ENCODE data around the gene KMT5B. TPM values are rescaled to one million over a fixed set of nuclear protein-coding genes. Genes with fewer than 3 reads are reported as not detected.

Gene KMT5B
- total RNA-seq, 1 donor from 2014 or later, result 39.7 TPM

DNA sequence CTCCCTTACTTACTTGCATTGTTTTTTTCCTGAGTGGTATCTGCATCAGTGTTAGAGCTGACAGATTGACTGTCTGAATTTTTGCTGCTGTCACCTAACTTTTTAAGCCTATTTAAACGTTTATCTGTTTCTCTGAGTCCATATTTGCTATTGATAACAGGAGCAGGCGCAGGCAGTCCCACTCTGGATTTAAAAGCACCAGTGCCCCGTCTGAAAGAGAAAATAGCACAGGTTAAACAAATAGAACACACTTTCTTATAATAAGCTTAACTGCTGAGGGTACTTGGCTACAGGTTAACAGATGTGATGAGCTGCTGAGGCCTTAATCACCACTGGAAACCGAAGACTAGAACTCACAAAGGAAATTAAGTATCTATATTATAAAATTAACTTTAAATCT lies 46.1 kb downstream of the KMT5B start:
- H3K36me3 ChIP-seq (ENCODE audit: control insufficient read depth in 3 of 3, insufficient read depth in 3 of 3, low read length in 3 of 3), result peaks cover 54 to 77% (median 76%) of the 10 kb centered on the region in 3 donors
- no peak overlapping the region for H3K9ac ChIP-seq (ENCODE audit: low read depth in 1 of 3, low read length in 3 of 3)
- H3K27me3 ChIP-seq (ENCODE audit: control insufficient read depth in 3 of 3, insufficient read depth in 3 of 3, low read length in 3 of 3), result no peaks in the 10 kb centered on the region
- H3K9me3 ChIP-seq (ENCODE audit: control insufficient read depth in 3 of 3, low read length in 3 of 3), result no peaks in the 10 kb centered on the region
- no peak overlapping the region for H3K27ac ChIP-seq (ENCODE audit: low read depth, low read length)
- no peaks in the 10 kb centered on the region for H3K4me1 ChIP-seq (ENCODE audit: control insufficient read depth in 3 of 3, insufficient read depth in 3 of 3, low read length in 3 of 3)
- no peak overlapping the region for H3K4me3 ChIP-seq (ENCODE audit: low read length in 3 of 3)

DNA sequence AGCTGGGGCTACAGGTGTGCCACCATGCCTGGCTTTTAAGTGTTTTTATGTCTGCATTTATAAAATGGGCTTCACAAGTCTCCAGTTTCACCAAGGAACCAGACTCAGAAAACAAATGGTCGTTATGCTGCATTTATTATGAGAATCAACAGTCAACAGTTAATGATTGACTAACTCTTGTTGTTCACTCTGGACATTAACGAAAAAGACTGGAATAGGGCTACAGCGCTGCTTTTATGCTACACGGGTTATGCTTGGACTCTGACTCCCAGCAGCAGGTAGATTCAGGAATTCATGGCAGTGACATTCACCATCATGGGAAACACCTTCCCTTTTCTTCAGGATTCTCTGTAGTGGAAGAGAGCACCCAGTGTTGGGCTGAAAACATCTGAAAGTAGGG lies 47.5 kb downstream of the KMT5B start:
- Histone ChIP-seq H3K9ac (ENCODE audit: low read depth in 1 of 3, low read length in 3 of 3) (no peak overlapping the region), H3K36me3 (ENCODE audit: control insufficient read depth in 3 of 3, insufficient read depth in 3 of 3, low read length in 3 of 3) (peaks cover 48 to 73% (median 65%) of the 10 kb centered on the region in 3 donors), H3K27me3 (ENCODE audit: control insufficient read depth in 3 of 3, insufficient read depth in 3 of 3, low read length in 3 of 3) (no peaks in the 10 kb centered on the region), H3K27ac (ENCODE audit: low read depth, low read length) (no peak overlapping the region), H3K4me3 (ENCODE audit: low read length in 3 of 3) (no peak overlapping the region), H3K9me3 (ENCODE audit: control insufficient read depth in 3 of 3, low read length in 3 of 3) (no peaks in the 10 kb centered on the region), H3K4me1 (ENCODE audit: control insufficient read depth in 3 of 3, insufficient read depth in 3 of 3, low read length in 3 of 3) (no peaks in the 10 kb centered on the region)

DNA sequence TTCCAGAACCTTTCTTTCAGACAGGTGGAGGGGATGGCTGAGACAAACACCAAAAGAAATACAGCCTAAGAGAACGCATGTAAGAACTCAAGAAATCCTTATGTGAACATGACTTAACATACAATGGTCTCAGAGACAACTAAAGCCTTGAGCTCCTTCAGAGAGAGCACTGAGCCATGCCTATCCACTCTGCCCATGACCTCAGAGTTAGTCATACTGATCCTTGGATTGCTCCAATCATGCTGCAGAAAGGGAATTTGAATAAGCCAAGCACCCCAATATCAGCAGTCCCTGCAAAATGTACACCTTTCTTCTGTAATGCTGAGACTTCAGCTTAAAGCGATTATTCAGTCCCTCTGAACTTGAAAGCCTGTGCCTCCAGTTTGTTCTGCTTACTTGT lies 48.7 kb downstream of the KMT5B start:
- no peaks in the 10 kb centered on the region for H3K27me3 ChIP-seq (ENCODE audit: control insufficient read depth in 3 of 3, insufficient read depth in 3 of 3, low read length in 3 of 3)
- peaks cover 37 to 63% (median 54%) of the 10 kb centered on the region in 3 donors for H3K36me3 ChIP-seq (ENCODE audit: control insufficient read depth in 3 of 3, insufficient read depth in 3 of 3, low read length in 3 of 3)
- no peaks in the 10 kb centered on the region for H3K9me3 ChIP-seq (ENCODE audit: control insufficient read depth in 3 of 3, low read length in 3 of 3)
- H3K4me3 ChIP-seq (ENCODE audit: low read length in 3 of 3), result no peak overlapping the region
- no peak overlapping the region for H3K9ac ChIP-seq (ENCODE audit: low read depth in 1 of 3, low read length in 3 of 3)
- H3K27ac ChIP-seq (ENCODE audit: low read depth, low read length), result no peak overlapping the region
- no peaks in the 10 kb centered on the region for H3K4me1 ChIP-seq (ENCODE audit: control insufficient read depth in 3 of 3, insufficient read depth in 3 of 3, low read length in 3 of 3)

DNA sequence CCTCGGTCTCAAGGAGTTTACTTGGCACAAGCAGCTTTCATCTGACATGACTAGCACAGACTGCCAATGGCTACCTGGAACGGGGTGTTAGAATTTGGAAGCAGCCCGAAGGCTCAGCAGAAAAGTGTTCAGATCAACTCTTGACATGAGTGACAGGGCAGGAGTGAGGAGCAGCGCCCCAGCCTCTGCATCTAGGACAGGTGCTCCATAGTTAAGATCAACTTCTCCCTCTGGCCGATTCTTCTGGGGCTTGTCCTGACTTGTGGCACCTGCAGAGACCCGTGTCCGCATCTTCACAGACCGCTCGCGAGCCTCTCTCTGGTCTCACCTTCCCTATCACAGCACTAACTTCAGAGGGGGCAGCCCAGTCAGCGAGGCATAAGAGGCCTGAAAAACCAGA lies 49.4 kb downstream of the KMT5B start:
- Histone ChIP-seq H3K36me3 (ENCODE audit: control insufficient read depth in 3 of 3, insufficient read depth in 3 of 3, low read length in 3 of 3) (peaks cover 30 to 56% (median 49%) of the 10 kb centered on the region in 3 donors), H3K4me1 (ENCODE audit: control insufficient read depth in 3 of 3, insufficient read depth in 3 of 3, low read length in 3 of 3) (no peaks in the 10 kb centered on the region), H3K27me3 (ENCODE audit: control insufficient read depth in 3 of 3, insufficient read depth in 3 of 3, low read length in 3 of 3) (no peaks in the 10 kb centered on the region), H3K27ac (ENCODE audit: low read depth, low read length) (no peak overlapping the region), H3K9me3 (ENCODE audit: control insufficient read depth in 3 of 3, low read length in 3 of 3) (no peaks in the 10 kb centered on the region), H3K4me3 (ENCODE audit: low read length in 3 of 3) (no peak overlapping the region), H3K9ac (ENCODE audit: low read depth in 1 of 3, low read length in 3 of 3) (no peak overlapping the region)

DNA sequence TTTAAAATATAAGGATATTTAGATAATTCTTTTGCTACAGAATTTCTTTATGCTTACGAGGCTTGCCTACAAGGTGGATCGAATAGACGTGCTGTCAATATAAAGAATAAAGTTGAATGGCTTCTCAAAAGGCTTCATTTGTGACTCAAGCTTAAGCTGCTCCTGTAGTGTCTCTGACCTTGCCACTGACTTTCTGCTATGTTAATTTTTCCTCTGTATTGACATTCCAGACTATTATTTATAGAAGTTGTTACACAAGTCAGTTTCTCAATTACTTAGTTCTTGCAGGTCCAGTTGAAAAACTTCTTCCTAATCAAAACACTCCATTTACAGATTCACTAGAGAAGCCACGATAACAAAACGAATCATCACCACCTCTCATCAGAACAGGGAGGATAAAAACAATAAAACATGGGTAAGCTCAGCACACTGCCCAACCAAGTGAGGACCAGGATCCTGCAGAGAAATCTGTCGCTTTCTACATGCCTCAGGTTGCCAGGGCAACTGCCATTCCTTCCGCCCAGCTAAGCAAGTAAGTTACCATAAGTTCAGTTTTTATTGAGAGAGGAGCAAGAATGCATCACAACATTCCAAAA lies 52.9 kb downstream of the KMT5B start:
- Histone ChIP-seq H3K27ac (ENCODE audit: low read depth, low read length) (no peak overlapping the region), H3K9ac (ENCODE audit: low read depth in 1 of 3, low read length in 3 of 3) (no peak overlapping the region), H3K36me3 (ENCODE audit: control insufficient read depth in 3 of 3, insufficient read depth in 3 of 3, low read length in 3 of 3) (peaks cover 18 to 48% (median 32%) of the 10 kb centered on the region in 3 donors)

DNA sequence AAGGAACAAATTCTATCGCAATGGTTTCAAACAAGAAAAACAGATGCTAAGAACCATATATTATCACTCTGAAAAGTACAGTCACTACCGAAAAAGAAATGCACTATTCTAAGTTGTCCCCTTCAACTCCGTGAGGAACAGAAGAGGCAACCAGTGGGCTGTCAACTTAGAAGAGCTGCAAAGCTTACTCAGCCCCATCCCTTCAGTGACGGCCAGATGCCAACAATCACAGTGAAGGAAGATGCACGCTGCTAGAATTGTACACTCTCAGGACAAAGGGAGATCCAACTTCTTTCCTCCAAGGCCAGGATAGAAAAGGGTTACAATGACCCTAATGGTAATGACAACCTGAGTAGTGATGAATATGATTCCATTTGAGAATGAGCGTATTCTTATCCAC lies 53.4 kb downstream of the KMT5B start:
- no peaks in the 10 kb centered on the region for H3K9me3 ChIP-seq (ENCODE audit: control insufficient read depth in 3 of 3, low read length in 3 of 3)
- no peak overlapping the region for H3K9ac ChIP-seq (ENCODE audit: low read depth in 1 of 3, low read length in 3 of 3)
- no peaks in the 10 kb centered on the region for H3K27me3 ChIP-seq (ENCODE audit: control insufficient read depth in 3 of 3, insufficient read depth in 3 of 3, low read length in 3 of 3)
- no peak overlapping the region for H3K27ac ChIP-seq (ENCODE audit: low read depth, low read length)
- H3K36me3 ChIP-seq (ENCODE audit: control insufficient read depth in 3 of 3, insufficient read depth in 3 of 3, low read length in 3 of 3), result peaks cover 18 to 45% (median 34%) of the 10 kb centered on the region in 3 donors
- H3K4me3 ChIP-seq (ENCODE audit: low read length in 3 of 3), result no peak overlapping the region
- H3K4me1 ChIP-seq (ENCODE audit: control insufficient read depth in 3 of 3, insufficient read depth in 3 of 3, low read length in 3 of 3), result no peaks in the 10 kb centered on the region

More for the DNA sequence above, 52.9 kb downstream of the KMT5B start:
- Histone ChIP-seq H3K9me3 (ENCODE audit: control insufficient read depth in 3 of 3, low read length in 3 of 3) (no peaks in the 10 kb centered on the region), H3K4me1 (ENCODE audit: control insufficient read depth in 3 of 3, insufficient read depth in 3 of 3, low read length in 3 of 3) (no peaks in the 10 kb centered on the region), H3K4me3 (ENCODE audit: low read length in 3 of 3) (no peak overlapping the region), H3K27me3 (ENCODE audit: control insufficient read depth in 3 of 3, insufficient read depth in 3 of 3, low read length in 3 of 3) (no peaks in the 10 kb centered on the region)

DNA sequence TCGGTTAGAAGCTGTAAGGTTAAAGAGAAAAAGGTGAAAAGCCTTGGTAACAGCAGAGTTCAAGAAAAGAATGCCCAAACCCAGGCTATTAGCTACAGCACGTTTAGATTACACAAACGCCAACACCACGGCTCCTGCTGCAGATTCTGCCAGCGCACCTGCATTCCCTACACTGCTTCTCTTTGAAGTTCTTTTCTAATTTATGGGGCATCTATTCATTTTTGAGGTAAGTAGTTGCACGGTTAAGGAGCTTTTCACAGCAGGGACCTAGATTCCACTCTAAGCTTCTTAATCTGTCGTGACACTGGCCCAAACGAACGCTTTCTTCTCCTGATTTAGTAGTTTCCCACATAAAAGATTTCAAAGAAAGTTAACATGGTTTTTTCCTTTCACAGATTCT lies 53.9 kb downstream of the KMT5B start:
- H3K9ac ChIP-seq (ENCODE audit: low read depth in 1 of 3, low read length in 3 of 3), result no peak overlapping the region
- H3K9me3 ChIP-seq (ENCODE audit: control insufficient read depth in 3 of 3, low read length in 3 of 3), result no peaks in the 10 kb centered on the region
- no peaks in the 10 kb centered on the region for H3K4me1 ChIP-seq (ENCODE audit: control insufficient read depth in 3 of 3, insufficient read depth in 3 of 3, low read length in 3 of 3)
- H3K27me3 ChIP-seq (ENCODE audit: control insufficient read depth in 3 of 3, insufficient read depth in 3 of 3, low read length in 3 of 3), result no peaks in the 10 kb centered on the region
- peaks cover 18 to 40% (median 30%) of the 10 kb centered on the region in 3 donors for H3K36me3 ChIP-seq (ENCODE audit: control insufficient read depth in 3 of 3, insufficient read depth in 3 of 3, low read length in 3 of 3)
- H3K4me3 ChIP-seq (ENCODE audit: low read length in 3 of 3), result no peak overlapping the region
- no peak overlapping the region for H3K27ac ChIP-seq (ENCODE audit: low read depth, low read length)

DNA sequence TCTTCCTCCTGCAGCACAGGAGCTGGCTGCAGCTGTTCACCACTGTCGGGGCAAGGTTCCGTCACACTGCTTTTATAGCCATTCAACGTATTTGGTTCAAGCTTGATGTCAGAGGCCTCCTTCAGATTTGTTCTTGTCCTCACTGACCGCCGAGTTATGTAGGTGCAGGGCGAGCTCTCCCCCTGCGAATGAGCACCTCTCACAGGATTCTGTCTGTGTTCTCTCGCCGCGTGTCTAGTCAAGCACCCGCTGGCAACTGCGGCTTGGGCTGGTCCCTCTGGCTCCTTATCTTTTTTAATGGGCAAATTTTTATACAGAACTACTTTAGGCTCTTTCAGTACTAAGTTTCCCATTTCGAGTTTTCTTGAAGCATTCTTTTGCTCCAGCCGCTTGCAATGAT lies 54.5 kb downstream of the KMT5B start:
- Histone ChIP-seq H3K9me3 (ENCODE audit: control insufficient read depth in 3 of 3, low read length in 3 of 3) (no peaks in the 10 kb centered on the region), H3K36me3 (ENCODE audit: control insufficient read depth in 3 of 3, insufficient read depth in 3 of 3, low read length in 3 of 3) (peaks cover 16 to 34% (median 28%) of the 10 kb centered on the region in 3 donors), H3K27me3 (ENCODE audit: control insufficient read depth in 3 of 3, insufficient read depth in 3 of 3, low read length in 3 of 3) (no peaks in the 10 kb centered on the region), H3K4me1 (ENCODE audit: control insufficient read depth in 3 of 3, insufficient read depth in 3 of 3, low read length in 3 of 3) (no peaks in the 10 kb centered on the region), H3K4me3 (ENCODE audit: low read length in 3 of 3) (no peak overlapping the region), H3K9ac (ENCODE audit: low read depth in 1 of 3, low read length in 3 of 3) (no peak overlapping the region), H3K27ac (ENCODE audit: low read depth, low read length) (no peak overlapping the region)

DNA sequence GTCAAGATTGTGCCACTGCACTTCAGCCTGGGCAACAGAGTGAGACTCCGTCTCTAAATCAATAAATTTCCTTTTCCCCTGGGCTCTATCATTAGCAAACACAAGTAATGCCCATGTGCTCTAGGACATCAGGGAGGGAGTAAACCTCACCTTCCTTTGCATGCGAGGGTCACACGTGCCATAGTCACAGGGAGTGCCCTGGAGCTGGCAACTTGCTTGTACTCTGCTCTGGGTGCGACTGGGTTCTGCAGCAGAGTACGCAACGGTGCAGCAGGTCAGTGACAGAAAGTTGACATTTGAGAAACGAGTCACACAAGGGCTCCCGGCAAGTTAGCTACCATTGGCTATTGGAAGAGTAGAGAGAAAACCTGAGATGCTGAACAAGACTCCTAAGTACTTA lies 59.4 kb downstream of the KMT5B start:
- no peak overlapping the region for H3K4me3 ChIP-seq (ENCODE audit: low read length in 3 of 3)
- peaks cover 7 to 17% (median 16%) of the 10 kb centered on the region in 3 donors for H3K36me3 ChIP-seq (ENCODE audit: control insufficient read depth in 3 of 3, insufficient read depth in 3 of 3, low read length in 3 of 3)
- H3K27ac ChIP-seq (ENCODE audit: low read depth, low read length), result no peak overlapping the region
- no peaks in the 10 kb centered on the region for H3K4me1 ChIP-seq (ENCODE audit: control insufficient read depth in 3 of 3, insufficient read depth in 3 of 3, low read length in 3 of 3)
- H3K9ac ChIP-seq (ENCODE audit: low read depth in 1 of 3, low read length in 3 of 3), result no peak overlapping the region
- H3K27me3 ChIP-seq (ENCODE audit: control insufficient read depth in 3 of 3, insufficient read depth in 3 of 3, low read length in 3 of 3), result peaks cover 0 to 4% (median 0%) of the 10 kb centered on the region in 3 donors
- H3K9me3 ChIP-seq (ENCODE audit: control insufficient read depth in 3 of 3, low read length in 3 of 3), result no peaks in the 10 kb centered on the region

DNA sequence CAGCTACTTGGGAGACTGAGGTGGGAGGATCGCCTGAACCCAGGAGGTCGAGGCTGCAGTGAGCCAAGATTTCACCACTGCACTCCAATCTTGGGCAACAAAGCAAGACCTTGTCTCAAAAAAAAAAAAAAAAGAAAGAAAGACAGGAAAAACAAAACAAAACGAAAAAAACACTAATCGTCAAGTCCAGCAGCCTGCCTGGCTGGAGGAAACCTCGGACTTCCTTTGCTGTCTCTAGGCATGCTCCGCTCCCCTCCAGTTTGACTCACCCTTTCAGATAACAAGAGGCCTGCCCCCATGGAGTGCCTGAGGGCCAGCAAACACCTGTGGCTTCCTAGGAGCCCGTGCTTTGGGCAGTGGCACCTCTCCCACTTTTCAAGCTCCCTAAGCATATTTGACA lies 63.1 kb downstream of the KMT5B start:
- Histone ChIP-seq H3K9ac (ENCODE audit: low read depth in 1 of 3, low read length in 3 of 3) (no peak overlapping the region), H3K27me3 (ENCODE audit: control insufficient read depth in 3 of 3, insufficient read depth in 3 of 3, low read length in 3 of 3) (peaks cover 0 to 12% (median 4%) of the 10 kb centered on the region in 3 donors), H3K4me3 (ENCODE audit: low read length in 3 of 3) (no peak overlapping the region), H3K36me3 (ENCODE audit: control insufficient read depth in 3 of 3, insufficient read depth in 3 of 3, low read length in 3 of 3) (peaks cover 0 to under 1% (median 0%) of the 10 kb centered on the region in 3 donors), H3K9me3 (ENCODE audit: control insufficient read depth in 3 of 3, low read length in 3 of 3) (no peaks in the 10 kb centered on the region), H3K27ac (ENCODE audit: low read depth, low read length) (no peak overlapping the region), H3K4me1 (ENCODE audit: control insufficient read depth in 3 of 3, insufficient read depth in 3 of 3, low read length in 3 of 3) (peaks cover 11 to 15% (median 14%) of the 10 kb centered on the region in 3 donors)

Measured in skeletal muscle tissue (tissue), 4 donors.